Endothelial cell of hepatic sinusoid (primary cell): ENCODE data around the gene STARD7.

ENCODE experiments used
- in situ Hi-C: cut with HindIII; loops from 2 replicates; pipeline ENCODE4 v1.10.0; 2017; ENCODE audit warnings: low sequenced_read_pairs

STARD7 gene

GRCh38 chr2:96167407-96168013 lies 41.1 kb downstream of the STARD7 start:
- in situ Hi-C loops, result no loop called here

- in situ Hi-C loops, result loop anchor here (5.0 kb wide), 1 partner anchor 98 kb away; no protein-coding TSS in a partner anchor
Measured at GRCh38 chr2:96164459-96165184, 44.0 kb downstream of the STARD7 start.

GRCh38 chr2:96163768-96164429 lies 44.7 kb downstream of the STARD7 start:
- in situ Hi-C loops, result loop anchor here (5.0 kb wide), 1 partner anchor 98 kb away; no protein-coding TSS in a partner anchor

GRCh38 chr2:96163415-96163767 lies 45.2 kb downstream of the STARD7 start:
- in situ Hi-C loops, result loop anchor here (5.0 kb wide), 1 partner anchor 99 kb away; no protein-coding TSS in a partner anchor

GRCh38 chr2:96161898-96162297 lies 46.7 kb downstream of the STARD7 start:
- in situ Hi-C loops, result loop anchor here (5.0 kb wide), 1 partner anchor 100 kb away; no protein-coding TSS in a partner anchor

- in situ Hi-C loops, result loop anchor here (5.0 kb wide), 1 partner anchor 102 kb away; no protein-coding TSS in a partner anchor
Measured at GRCh38 chr2:96160366-96160765, 48.3 kb downstream of the STARD7 start.

GRCh38 chr2:96159084-96159830 lies 49.4 kb downstream of the STARD7 start:
- in situ Hi-C loops, result loop anchor here (5.0 kb wide), 1 partner anchor 47 kb away; no protein-coding TSS in a partner anchor

GRCh38 chr2:96158554-96158940 lies 50.1 kb downstream of the STARD7 start:
- in situ Hi-C loops, result loop anchor here (5.0 kb wide), 1 partner anchor 46 kb away; no protein-coding TSS in a partner anchor

GRCh38 chr2:96157649-96158553 lies 50.7 kb downstream of the STARD7 start:
- in situ Hi-C loops, result loop anchor here (5.0 kb wide), 1 partner anchor 46 kb away; no protein-coding TSS in a partner anchor

- in situ Hi-C loops, result loop anchor here (5.0 kb wide), 1 partner anchor 45 kb away; no protein-coding TSS in a partner anchor
Measured at GRCh38 chr2:96156926-96157648, 51.5 kb downstream of the STARD7 start.

- in situ Hi-C loops, result loop anchor here (5.0 kb wide), 1 partner anchor 44 kb away; no protein-coding TSS in a partner anchor
Measured at GRCh38 chr2:96156011-96156820, 52.4 kb downstream of the STARD7 start.

GRCh38 chr2:96154506-96155380 lies 53.9 kb downstream of the STARD7 start:
- in situ Hi-C loops, result loop anchor here (5.0 kb wide), 1 partner anchor 42 kb away; no protein-coding TSS in a partner anchor

- in situ Hi-C loops, result no loop called here
Measured at GRCh38 chr2:96153991-96154431, 54.6 kb downstream of the STARD7 start.

- in situ Hi-C loops, result no loop called here
Measured at GRCh38 chr2:96153291-96153713, 55.3 kb downstream of the STARD7 start.

- in situ Hi-C loops, result no loop called here
Measured at GRCh38 chr2:96152304-96153161, 56.1 kb downstream of the STARD7 start.
